Parietal lobe (tissue), 1 donor: Measurements from ENCODE around the gene ULBP2. TPM values are rescaled to one million over a fixed set of nuclear protein-coding genes. Genes with fewer than 3 reads are reported as not detected.

Experiments
- total RNA-seq: library from RNA; depleted of rRNA; stranded (reverse); fragments of >200 nt; gene quantifications from one replicate; pipeline ENCODE4 v1.2.3, GENCODE V29; 2014

Gene ULBP2
- total RNA-seq, result 3.4 TPM

GRCh38 chr6:149941583-149942460, at the start of gene ULBP2:
ULBP2 (plus strand) TSS chr6:149942014; CDS start chr6:149942073, 59 bp downstream.

GRCh38 chr6:149897855-149898744, 43.7 kb upstream of the ULBP2 start, which contains the start of gene RAET1E:
RAET1E (minus strand) TSS chr6:149898113; CDS start chr6:149890901, 7,212 bp downstream.

GRCh38 chr6:149922642-149923326, 19.0 kb upstream of the ULBP2 start, which contains the start of gene RAET1G:
RAET1G (minus strand) TSS chr6:149923121; CDS start chr6:149923010, 111 bp downstream.

GRCh38 chr6:149963462-149964307, 21.9 kb downstream of the ULBP2 start, which contains the start of gene ULBP1:
ULBP1 (plus strand) TSS chr6:149963943; CDS start chr6:149964050, 107 bp downstream.

Other genes with a start within 250 kb of the ULBP2 start
- 52.9 TPM for gene LATS1, start 223.9 kb upstream of the ULBP2 start, total RNA-seq
- 22.2 TPM for gene NUP43, start 195.5 kb upstream of the ULBP2 start, total RNA-seq
- gene PCMT1, start 192.3 kb upstream of the ULBP2 start, total RNA-seq, result 158 TPM
- 29.1 TPM for gene LRP11, start 77.7 kb upstream of the ULBP2 start, total RNA-seq
- gene RAET1E, start 43.9 kb upstream of the ULBP2 start, total RNA-seq, result not detected
- gene RAET1G, start 18.9 kb upstream of the ULBP2 start, total RNA-seq, result not detected
- gene ULBP1, start 21.9 kb downstream of the ULBP2 start, total RNA-seq, result 1.9 TPM
- not detected for gene RAET1L, start 83.5 kb downstream of the ULBP2 start, total RNA-seq
- gene ULBP3, start 127.1 kb downstream of the ULBP2 start, total RNA-seq, result 6.3 TPM
- 35.1 TPM for gene PPP1R14C, start 201.0 kb downstream of the ULBP2 start, total RNA-seq